EL (cell line): ENCODE data around the gene SLC7A1.

Experiments
- DNase-seq: peaks from one replicate; pipeline ENCODE4 v3.0.0-alpha.2; 2016

Gene SLC7A1

GRCh38 chr13:29484236-29484635, 111.3 kb downstream of the SLC7A1 start:
- no peak for DNase-seq

- DNase-seq = no peak
Observed at GRCh38 chr13:29483623-29484022, 111.9 kb downstream of the SLC7A1 start.

GRCh38 chr13:29483211-29483610, 112.3 kb downstream of the SLC7A1 start:
- DNase-seq = no peak

DNA sequence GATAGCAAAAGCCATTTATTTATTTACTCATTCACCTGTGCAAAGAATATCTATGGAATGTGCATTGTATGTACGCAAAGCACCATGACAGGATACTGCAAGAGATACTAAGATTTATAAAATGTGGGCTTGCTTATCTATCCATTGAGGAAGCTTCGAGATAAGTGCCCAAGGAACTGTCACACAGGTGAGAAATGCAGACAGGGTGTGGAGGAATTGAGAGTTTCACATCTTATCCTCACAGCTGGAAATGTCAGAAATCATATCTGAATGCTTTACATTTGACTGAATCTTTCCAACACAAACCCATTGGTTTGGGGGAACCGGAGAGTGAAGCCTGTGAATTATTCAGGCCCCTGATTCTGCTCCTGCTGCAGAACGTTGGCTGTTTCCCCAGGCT, 113.0 kb downstream of the SLC7A1 start:
- DNase-seq = no peak

GRCh38 chr13:29481603-29482002, 113.9 kb downstream of the SLC7A1 start:
- no peak for DNase-seq

DNA sequence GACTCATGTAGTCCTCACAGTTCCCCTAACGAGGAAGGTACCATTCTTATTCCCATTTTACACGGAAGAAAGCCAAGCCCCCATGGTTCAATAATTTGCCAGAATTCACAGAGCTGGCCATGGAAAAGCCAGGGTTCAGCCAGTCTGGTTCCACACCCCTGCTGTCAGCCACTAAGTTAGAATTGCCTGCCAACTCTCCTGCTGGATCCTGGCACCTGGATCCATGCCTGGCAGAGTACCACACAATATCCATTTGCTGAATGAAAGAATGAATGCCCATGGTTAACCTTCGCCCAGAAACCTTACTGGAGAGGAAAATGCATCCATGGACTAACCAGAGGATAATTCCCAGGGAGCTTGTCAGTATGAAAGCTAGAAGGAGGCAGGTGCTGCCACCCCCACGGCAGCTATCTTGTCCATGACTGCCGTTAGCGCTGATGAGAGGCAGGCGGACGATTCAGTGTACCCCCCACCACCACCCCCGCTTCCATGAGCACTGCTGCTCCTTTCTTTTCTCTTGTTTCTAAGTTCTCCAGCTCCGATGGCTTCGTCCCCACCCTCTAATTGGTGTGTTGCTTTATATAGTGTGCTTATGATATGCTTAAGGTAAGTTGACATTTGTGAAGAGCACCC, 114.5 kb downstream of the SLC7A1 start:
- no peak for DNase-seq

DNA sequence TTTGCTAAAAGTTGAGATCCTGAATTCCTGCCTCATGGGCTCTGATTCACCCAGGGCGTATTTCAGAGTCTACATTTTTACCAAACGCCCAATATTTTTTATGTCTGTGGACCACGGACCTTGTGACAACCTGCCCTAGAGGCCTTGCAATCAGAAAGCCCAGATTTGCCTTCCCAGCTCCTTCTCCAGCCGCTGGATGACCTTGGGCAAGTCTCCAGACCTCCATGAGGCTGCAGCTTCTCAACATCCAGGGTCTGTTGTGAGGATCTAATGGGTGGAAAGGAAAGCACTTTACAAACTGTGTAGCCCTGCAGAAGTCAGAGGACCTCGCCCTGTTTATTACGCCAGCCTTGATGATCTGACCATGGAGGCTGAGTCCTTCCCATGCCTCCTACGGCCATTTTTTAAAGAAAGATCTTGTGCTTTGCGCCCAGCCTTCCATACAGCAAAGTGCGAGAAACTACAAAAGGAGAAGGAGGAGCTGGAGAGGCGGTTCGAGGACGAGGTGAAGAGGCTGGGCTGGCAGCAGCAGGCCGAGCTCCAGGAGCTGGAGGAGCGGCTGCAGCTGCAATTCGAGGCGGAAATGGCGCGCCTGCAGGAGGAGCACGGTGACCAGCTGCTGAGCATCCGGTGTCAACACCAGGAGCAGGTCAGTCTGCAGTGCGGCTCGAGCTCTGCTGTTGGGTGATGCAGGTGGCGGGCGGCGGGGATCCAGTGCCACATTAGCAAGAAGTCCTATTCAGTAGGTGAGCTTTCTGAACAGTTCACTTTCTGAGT, 115.6 kb downstream of the SLC7A1 start:
- DNase-seq = no peak

DNA sequence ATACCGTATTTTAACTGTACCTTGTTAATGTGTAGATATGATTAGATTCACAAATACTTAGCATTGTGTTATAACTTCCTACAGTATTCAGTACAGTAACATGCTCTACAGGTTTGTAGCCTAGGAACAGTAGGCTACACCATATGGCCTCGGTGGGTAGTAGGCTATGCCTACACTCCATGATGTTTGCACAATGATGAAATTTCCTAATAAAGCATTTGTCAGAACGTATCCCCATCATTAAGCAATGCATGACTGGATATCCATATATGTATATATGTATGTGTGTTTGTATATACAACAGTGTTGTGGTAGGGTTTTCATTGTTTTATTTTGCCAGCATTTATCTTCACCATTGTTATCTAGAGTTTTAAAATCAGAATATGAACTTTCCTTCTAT, 119.4 kb downstream of the SLC7A1 start:
- DNase-seq = no peak

DNA sequence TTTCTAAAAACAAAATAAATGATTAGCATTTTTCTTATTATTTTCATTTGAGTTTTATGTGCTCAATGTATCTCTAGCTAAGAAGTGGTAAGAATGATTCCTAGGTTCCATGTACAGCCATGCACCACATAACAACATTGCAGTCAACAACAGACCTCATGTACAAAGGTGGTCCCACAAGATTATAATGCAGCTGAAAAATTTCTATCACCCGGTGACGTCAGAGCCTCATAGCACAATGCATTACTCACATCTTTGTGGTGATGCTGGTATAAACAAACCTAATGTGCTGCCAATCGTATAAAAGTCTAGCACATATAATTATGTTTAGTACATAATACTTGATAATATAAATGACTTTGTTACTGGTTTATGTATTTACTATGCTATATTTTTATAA, 120.5 kb downstream of the SLC7A1 start:
- DNase-seq = peak; percentile 86

GRCh38 chr13:29473166-29473565, 122.3 kb downstream of the SLC7A1 start:
- no peak for DNase-seq

GRCh38 chr13:29472332-29472961, 123.0 kb downstream of the SLC7A1 start:
- peak; percentile 60 for DNase-seq

- DNase-seq = no peak
Observed at GRCh38 chr13:29471551-29471950, 123.9 kb downstream of the SLC7A1 start.

DNA sequence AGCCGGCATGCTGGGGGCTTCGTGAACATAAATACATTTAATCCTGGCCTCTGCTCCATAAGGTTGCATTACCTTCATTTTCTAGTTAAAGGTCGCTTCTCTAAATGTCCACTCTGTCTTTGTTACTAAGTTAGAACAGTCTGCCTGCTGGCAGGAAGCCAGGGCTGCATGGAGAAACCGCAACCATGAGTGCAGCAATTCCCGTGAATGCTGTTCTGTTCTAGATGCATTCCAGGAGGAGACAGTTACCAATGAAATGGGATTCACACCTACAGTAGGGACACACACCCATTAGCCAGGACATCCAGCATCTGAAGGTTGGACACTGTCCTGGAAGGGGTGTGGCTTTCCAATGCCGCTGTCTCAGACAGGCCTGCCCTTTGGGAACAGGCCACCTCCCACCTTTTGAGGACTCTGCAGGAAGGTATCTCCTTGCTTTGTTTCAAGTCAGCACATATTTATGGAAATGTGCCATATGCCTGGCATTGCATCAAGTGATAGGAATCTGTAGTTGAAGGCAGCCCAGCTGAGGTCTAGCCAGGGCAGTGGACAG, 129.7 kb downstream of the SLC7A1 start:
- DNase-seq = peak; percentile 80

GRCh38 chr13:29464105-29464679, 131.3 kb downstream of the SLC7A1 start:
- no peak for DNase-seq

GRCh38 chr13:29459813-29460355, 135.6 kb downstream of the SLC7A1 start:
- DNase-seq = no peak
